GM12878 (cell line): ENCODE data around the gene TAB2. TPM values are rescaled to one million over a fixed set of nuclear protein-coding genes. Genes with fewer than 3 reads are reported as not detected.

Experiments
- ATF3 ChIP-seq: IDR thresholded peaks from 2 replicates; pipeline ENCODE4 v1.6.1; 2011; ENCODE audit warnings: low read depth, mild to moderate bottlenecking, low read length, moderate library complexity, borderline replicate concordance; ENCODE audit errors: extremely low read depth
- EP300 ChIP-seq, 2 experiments: fragments of 150-350 bp in 1 of 2; IDR thresholded peaks; 2 replicates each; pipeline ENCODE4 v1.6.1; 2011 to 2012; ENCODE audit warnings: low read depth in 2 of 2, low read length in 2 of 2, borderline replicate concordance in 1 of 2, improper control_type of control experiment in 1 of 2, inconsistent platforms in 1 of 2; ENCODE audit not compliant: control insufficient read depth in 1 of 2
- MXI1 ChIP-seq: fragments of 150-350 bp; IDR thresholded peaks from 2 replicates; pipeline ENCODE4 v1.6.1; 2011; ENCODE audit warnings: low read depth, mild to moderate bottlenecking, inconsistent platforms, low read length, improper control_type of control experiment
- RB1 ChIP-seq: fragments of 450-650 bp; formaldehyde crosslinking; IDR thresholded peaks from 2 replicates; pipeline ENCODE4 v1.6.1; 2017; ENCODE audit warnings: mild to moderate bottlenecking, borderline replicate concordance
- SREBF1 ChIP-seq: IDR thresholded peaks from 2 replicates; pipeline ENCODE4 v1.6.1; 2012; ENCODE audit warnings: mild to moderate bottlenecking, low read length
- TCF3 ChIP-seq: IDR thresholded peaks from 2 replicates; pipeline ENCODE4 v1.6.1; 2012; ENCODE audit warnings: low read depth, mild to moderate bottlenecking, low read length, borderline replicate concordance; ENCODE audit not compliant: insufficient read depth
- ZNF592 ChIP-seq: fragments of 450-650 bp; IDR thresholded peaks from 2 replicates; pipeline ENCODE4 v1.6.1; 2017; ENCODE audit warnings: mild to moderate bottlenecking, moderate library complexity
- polyA plus RNA-seq, 11 experiments: library from polyadenylated mRNA; depleted of rRNA in 4 of 11; unstranded in 6 of 11; stranded (reverse) in 5 of 11; fragments of >200 nt; fragmentation: Nextera tagmentation in 4 of 11; fragmentation: Illumina TruSeq in 1 of 11; extraction: Ambion mirVana in 4 of 11; extraction: Trizol in 1 of 11; gene quantifications; 1 replicate in 1 of 11; 2 replicates in 10 of 11; pipeline versions ENCODE4 v1.2.1 to v1.2.3, GENCODE V29; 2011 to 2016; ENCODE audit warnings: inconsistent platforms in 2 of 11, missing spikeins in 2 of 11, low read depth in 1 of 11
- total RNA-seq, 4 experiments: library from RNA; depleted of rRNA in 3 of 4; stranded (reverse); fragments of >200 nt in 3 of 4; fragmentation: Illumina TruSeq in 1 of 4; extraction: Trizol in 1 of 4; gene quantifications; 2 replicates each; pipeline versions ENCODE4 v1.2.1 to v1.2.3, GENCODE V29; 2013 to 2021

The TAB2 gene
- total and polyA plus RNA-seq, 10 of the 15 experiments (the other 5 are each of a cell fraction or from before 2014, with no cell fraction given), result 8.9 to 66.3 (median 23.0) TPM

DNA sequence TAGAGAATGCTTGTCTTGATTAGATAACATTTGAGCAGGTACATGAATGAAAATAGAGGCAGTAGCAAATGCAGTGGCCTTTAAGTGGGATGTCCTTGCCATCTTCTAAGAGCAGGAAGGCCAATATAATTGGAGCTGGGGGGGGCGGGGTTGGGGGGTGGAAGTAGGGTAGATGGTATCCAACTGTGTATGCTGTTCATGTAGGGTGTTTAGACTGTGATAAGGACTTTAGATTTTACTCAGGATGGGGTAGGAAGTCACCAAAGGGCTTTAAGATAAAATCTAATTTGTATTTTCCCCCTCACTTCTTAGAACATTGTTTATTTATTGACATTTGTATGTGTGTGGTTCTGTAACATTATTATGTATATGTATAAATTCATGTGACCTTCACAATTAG, 12.0 kb downstream of the TAB2 start (continued):
- no peak for TF ChIP-seq ZNF592
- TF ChIP-seq EP300 (IDR thresholded peaks at IDR 0.05; ENCODE audit: borderline replicate concordance in 1 of 2, control insufficient read depth in 1 of 2, low read depth in 2 of 2, low read length in 2 of 2), result no peak
- no peak for TF ChIP-seq ATF3
- TF ChIP-seq MXI1, result no peak
- TF ChIP-seq SREBF1, result no peak
- TF ChIP-seq RB1, result no peak
- no peak for TF ChIP-seq TCF3
